Neutrophil (primary cell): Measurements from ENCODE around the gene SEPTIN12.

Source experiments
- H3K27ac ChIP-seq: fragments of 200-600 bp; sonication (generic); 2 replicates; pipeline ENCODE4 v1.5.1; 2016; ENCODE audit warnings: mild to moderate bottlenecking, moderate library complexity
- H3K27me3 ChIP-seq: fragments of 200-600 bp; sonication (generic); 2 replicates; pipeline ENCODE4 v1.6.0; 2016; ENCODE audit warnings: mild to moderate bottlenecking
- H3K36me3 ChIP-seq: fragments of 200-600 bp; sonication (generic); 2 replicates; pipeline ENCODE4 v1.5.1; 2017
- H3K4me1 ChIP-seq, 2 experiments: fragments of 200-600 bp in 1 of 2; sonication (generic) in 1 of 2; 1 replicate in 1 of 2; 2 replicates in 1 of 2; pipeline versions ENCODE4 v1.5.1 to v1.6.1; 2013 to 2016; ENCODE audit warnings: low read depth in 1 of 2, low read length in 1 of 2, mild to moderate bottlenecking in 1 of 2, moderate library complexity in 1 of 2; ENCODE audit not compliant: control insufficient read depth in 1 of 2, insufficient read depth in 1 of 2
- H3K4me3 ChIP-seq, 2 experiments: fragments of 200-600 bp in 1 of 2; sonication (generic) in 1 of 2; 1 replicate in 1 of 2; 2 replicates in 1 of 2; pipeline ENCODE4 v1.5.1; 2013 to 2016; ENCODE audit warnings: low read depth in 1 of 2, low read length in 1 of 2, mild to moderate bottlenecking in 1 of 2, moderate library complexity in 1 of 2
- H3K9me3 ChIP-seq: fragments of 200-600 bp; sonication (generic); 2 replicates; pipeline ENCODE4 v1.5.1; 2016
- TF ChIP-seq, protein P1 (sequence below): fragments of 200-600 bp; sonication (generic); IDR thresholded peaks from 2 replicates; pipeline ENCODE4 v1.5.1; 2016; ENCODE audit warnings: antibody characterized with exemption

SEPTIN12 gene

DNA sequence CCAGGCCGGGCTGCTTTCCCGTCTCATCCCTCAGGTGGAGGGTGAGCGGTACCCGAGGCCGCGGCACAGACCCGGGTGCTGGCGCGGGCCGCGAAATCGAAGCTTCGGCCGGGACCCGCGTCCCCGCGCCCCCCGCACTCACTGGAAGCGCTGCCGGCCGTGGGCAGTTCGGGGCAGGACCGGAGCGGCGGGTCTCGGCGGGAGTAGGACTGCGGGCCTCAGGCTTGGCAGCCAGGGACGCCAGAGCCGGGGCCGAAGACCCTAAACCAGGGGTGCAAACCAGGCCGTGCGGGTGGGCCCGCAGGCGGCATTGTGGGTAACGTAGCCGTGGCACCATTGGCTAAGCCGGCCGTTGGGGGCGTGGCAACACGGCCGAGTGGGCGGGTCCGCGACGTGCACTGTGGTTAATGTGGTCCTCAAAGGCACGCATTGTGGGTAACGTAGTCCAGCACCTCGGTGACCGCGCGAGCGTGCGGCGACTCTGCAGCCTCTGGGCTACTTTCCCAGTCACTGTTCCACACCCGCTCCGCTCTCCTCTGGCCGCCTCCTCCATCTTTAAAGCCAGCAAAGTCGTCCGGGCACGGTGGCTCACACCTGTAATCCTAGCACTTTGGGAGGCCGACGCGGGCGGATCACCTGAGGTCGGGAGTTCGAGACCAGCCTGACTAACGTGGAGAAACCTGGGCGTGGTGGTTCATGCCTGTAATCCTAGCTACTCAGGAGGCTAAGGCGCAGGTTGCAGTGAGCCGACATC is 21.1 kb downstream of the SEPTIN12 start, which contains the start of gene ZNF500:
ZNF500 (minus strand) TSS at position 288 of the 754 bp plus-strand sequence. CDS start 1,184 bp downstream, outside the sequence.
- peaks cover 32 to 33% of the 10 kb centered on the region in 2 experiments for H3K4me1 ChIP-seq
- TF ChIP-seq, protein P1, sequence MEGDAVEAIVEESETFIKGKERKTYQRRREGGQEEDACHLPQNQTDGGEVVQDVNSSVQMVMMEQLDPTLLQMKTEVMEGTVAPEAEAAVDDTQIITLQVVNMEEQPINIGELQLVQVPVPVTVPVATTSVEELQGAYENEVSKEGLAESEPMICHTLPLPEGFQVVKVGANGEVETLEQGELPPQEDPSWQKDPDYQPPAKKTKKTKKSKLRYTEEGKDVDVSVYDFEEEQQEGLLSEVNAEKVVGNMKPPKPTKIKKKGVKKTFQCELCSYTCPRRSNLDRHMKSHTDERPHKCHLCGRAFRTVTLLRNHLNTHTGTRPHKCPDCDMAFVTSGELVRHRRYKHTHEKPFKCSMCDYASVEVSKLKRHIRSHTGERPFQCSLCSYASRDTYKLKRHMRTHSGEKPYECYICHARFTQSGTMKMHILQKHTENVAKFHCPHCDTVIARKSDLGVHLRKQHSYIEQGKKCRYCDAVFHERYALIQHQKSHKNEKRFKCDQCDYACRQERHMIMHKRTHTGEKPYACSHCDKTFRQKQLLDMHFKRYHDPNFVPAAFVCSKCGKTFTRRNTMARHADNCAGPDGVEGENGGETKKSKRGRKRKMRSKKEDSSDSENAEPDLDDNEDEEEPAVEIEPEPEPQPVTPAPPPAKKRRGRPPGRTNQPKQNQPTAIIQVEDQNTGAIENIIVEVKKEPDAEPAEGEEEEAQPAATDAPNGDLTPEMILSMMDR, result peak; percentile 1

DNA sequence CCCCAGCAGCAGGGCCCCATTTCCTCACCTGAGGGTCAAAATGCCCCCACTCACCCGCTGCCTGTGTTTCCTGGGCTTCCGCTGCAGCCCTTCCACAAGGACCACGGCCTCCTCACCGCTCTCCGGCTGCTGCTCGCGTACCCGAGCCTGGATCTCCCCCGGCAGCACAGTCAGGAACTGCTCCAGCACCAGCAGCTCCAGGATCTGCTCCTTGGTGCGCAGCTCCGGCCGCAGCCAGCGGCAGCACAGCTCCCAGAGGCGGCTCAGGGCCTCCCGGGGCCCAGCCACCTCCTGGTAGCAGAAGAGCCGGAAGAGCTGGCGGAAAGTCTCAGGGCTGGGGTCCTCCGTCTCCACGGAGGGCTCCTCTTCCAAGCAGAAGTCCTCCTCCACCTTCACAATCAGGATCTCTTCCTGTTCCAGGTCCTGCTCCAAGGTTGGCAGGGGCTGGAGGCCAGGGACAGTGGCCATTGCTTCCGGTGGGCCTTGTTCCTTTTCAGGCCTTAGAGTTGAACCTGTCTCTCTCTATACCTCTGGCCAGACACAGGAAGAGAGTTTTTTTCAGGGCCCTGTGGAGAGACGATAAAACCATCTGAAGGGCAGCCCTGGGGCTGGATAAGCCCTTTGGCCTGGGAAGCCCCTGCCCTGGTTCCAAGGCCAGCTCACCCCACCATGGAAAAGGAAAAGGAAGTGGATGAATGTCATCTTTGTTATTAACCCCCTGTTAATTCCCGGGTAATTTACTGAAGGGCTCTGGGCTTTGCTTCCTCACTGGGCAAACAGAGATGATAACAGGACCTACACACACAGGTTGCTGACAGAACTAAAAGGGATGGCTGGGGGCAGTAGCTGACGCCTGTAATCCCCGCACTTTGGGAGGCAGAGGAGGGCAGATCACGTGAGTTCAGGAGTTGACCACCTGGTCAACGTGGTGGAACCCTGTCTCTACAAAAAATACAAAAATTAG is 22.4 kb downstream of the SEPTIN12 start:
- TF ChIP-seq, protein P1, result no peak
- Histone ChIP-seq H3K4me3 (peak overlapping the region; percentile 80 to 97), H3K9me3 (no peaks in the 10 kb centered on the region), H3K27ac (no peak overlapping the region), H3K4me1 (peaks cover 32 to 33% of the 10 kb centered on the region in 2 experiments), H3K27me3 (no peaks in the 10 kb centered on the region), H3K36me3 (peaks cover 21% of the 10 kb centered on the region)

More for the DNA sequence above, 21.1 kb downstream of the SEPTIN12 start, which contains the start of gene ZNF500:
- peak within 1 kb of the TSS; percentile 80 to 97 for H3K4me3 ChIP-seq
- no peaks in the 10 kb centered on the region for H3K9me3 ChIP-seq
- peaks cover 15% of the 10 kb centered on the region for H3K36me3 ChIP-seq
- no peaks in the 10 kb centered on the region for H3K27me3 ChIP-seq
- peak within 1 kb of the TSS; percentile 49 for H3K27ac ChIP-seq

DNA sequence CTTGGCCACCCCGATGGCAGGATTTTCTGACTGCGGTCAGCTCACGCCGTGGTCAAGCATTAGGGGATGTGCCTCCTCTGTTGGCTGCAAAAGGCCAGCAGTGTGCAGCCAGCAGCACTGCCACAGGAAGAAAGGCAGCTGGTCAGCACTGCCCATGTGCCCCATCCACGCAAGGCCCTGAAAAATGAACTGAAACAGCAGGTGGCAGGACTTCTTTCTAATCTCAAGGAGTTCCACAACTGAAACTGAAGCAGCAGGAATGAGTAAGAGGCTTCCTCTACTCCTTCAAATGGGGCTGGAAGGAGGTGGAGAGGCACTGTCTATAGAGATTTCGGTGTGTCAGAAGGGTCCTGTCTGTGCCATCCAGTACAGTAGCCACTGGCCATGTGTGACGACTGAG is 24.4 kb downstream of the SEPTIN12 start:
- H3K9me3 ChIP-seq, result no peaks in the 10 kb centered on the region
- H3K4me3 ChIP-seq, result no peak overlapping the region
- H3K27me3 ChIP-seq, result no peaks in the 10 kb centered on the region
- peaks cover 38% of the 10 kb centered on the region for H3K36me3 ChIP-seq
- TF ChIP-seq, protein P1, result no peak
- peaks cover 27 to 28% of the 10 kb centered on the region in 2 experiments for H3K4me1 ChIP-seq
- no peak overlapping the region for H3K27ac ChIP-seq

DNA sequence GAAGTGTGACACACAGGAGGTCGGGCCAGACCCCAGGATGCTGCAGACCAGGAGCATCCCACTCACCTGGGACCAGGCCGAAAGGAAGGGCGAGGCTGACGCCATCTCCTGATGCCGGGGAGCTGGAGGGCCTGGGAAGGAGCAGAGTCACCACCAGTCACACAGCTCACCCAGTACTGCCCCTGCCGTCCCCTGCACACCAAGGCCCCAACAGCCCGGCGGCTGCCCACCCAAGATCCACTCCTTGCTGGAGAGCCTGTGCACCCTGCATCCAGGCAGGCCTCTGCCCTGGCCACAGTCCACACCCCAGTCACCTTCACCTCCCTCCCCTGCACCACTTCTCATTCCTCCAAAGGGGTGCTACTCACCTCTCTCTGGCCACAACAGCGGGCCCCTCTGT is 25.9 kb downstream of the SEPTIN12 start:
- peaks cover 12 to 13% of the 10 kb centered on the region in 2 experiments for H3K4me1 ChIP-seq
- H3K36me3 ChIP-seq, result peaks cover 45% of the 10 kb centered on the region
- no peaks in the 10 kb centered on the region for H3K9me3 ChIP-seq
- no peak overlapping the region for H3K4me3 ChIP-seq
- no peak overlapping the region for H3K27ac ChIP-seq
- H3K27me3 ChIP-seq, result no peaks in the 10 kb centered on the region
- TF ChIP-seq, protein P1, result no peak

DNA sequence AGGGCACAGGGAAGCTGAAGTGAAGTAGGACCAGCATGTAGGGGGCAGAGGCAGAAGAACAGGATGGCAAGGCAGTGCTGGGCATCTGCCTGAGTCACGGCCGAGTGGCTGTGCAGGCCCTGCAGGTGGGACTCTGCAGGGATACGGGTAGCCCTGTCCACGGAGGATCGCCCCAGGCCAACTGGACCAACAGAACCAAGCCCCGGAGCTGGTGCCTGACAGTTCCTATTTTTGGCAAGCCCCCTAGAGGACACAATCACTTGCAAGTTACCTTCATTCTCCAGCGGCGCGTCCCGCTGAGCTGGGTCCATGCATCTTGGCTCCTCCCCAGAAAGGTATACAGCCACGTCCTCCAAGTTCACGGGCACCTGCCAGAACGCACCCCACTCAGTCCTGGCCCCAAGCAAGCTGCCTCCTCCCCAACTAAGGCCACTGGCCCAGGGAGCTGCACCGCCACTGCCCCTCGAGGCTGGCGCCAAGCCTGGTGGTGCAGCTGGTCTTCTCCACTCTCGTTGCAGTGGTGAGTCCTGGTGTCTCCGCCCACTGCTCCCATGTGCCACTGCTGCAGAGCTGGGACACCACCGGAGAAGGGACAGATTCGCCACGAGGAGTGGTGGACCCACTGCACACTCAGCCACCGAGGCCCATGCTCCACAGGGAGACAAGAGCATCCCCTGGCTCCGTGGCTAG is 27.8 kb downstream of the SEPTIN12 start:
- Histone ChIP-seq H3K9me3 (no peaks in the 10 kb centered on the region), H3K4me1 (no peaks in the 10 kb centered on the region), H3K27me3 (no peaks in the 10 kb centered on the region), H3K27ac (no peak overlapping the region), H3K36me3 (peaks cover 45% of the 10 kb centered on the region), H3K4me3 (no peak overlapping the region)
- TF ChIP-seq, protein P1, result no peak
